Inflammatory macrophage (primary cell): Measurements from ENCODE around the gene ARID1B.
A peak's percentile ranks its signal among the peaks of the same experiment; 100 is the strongest.

Experiments
- DNase-seq, 2 donors: peaks; one replicate each; pipeline ENCODE4 v3.0.0-alpha.2; 2020 to 2022
- total RNA-seq, 18 experiments: gene quantifications; one replicate each; lab custom pipeline; 2026; ENCODE audit warnings: mixed read lengths in 6 of 18, inconsistent platforms in 2 of 18; lab: John Stamatoyannopoulos, UW

ARID1B gene
- total RNA-seq, result 13.2 to 87.0 (median 46.9) reads per million in 18 experiments

GRCh38 chr6:156776840-156777576 lies at the start of gene ARID1B:
TSS of gene ARID1B (plus strand) at chr6:156777378. CDS start at chr6:156777681, 303 bp downstream.
- peak; percentile 61 to 79 for DNase-seq

- peak; percentile 44 to 50 for DNase-seq
Observed at GRCh38 chr6:156727715-156728385, 49.3 kb upstream of the ARID1B start.

GRCh38 chr6:156729248-156729647 lies 47.9 kb upstream of the ARID1B start:
- no peak for DNase-seq

- no peak for DNase-seq
Observed at GRCh38 chr6:156731396-156731795, 45.8 kb upstream of the ARID1B start.

- no peak for DNase-seq
Observed at GRCh38 chr6:156735751-156736150, 41.4 kb upstream of the ARID1B start.

- no peak for DNase-seq
Observed at GRCh38 chr6:156740604-156741003, 36.6 kb upstream of the ARID1B start.

GRCh38 chr6:156741287-156742073 lies 35.7 kb upstream of the ARID1B start:
- DNase-seq, result no peak

GRCh38 chr6:156747715-156748114 lies 29.5 kb upstream of the ARID1B start:
- no peak for DNase-seq

GRCh38 chr6:156748504-156748903 lies 28.7 kb upstream of the ARID1B start:
- DNase-seq, result no peak

GRCh38 chr6:156752666-156753301 lies 24.4 kb upstream of the ARID1B start:
- DNase-seq, result peak in 1 of 2 donors; percentile 32

GRCh38 chr6:156756630-156757610 lies 20.3 kb upstream of the ARID1B start:
- no peak for DNase-seq

- DNase-seq, result no peak
Observed at GRCh38 chr6:156757849-156758248, 19.3 kb upstream of the ARID1B start.

- no peak for DNase-seq
Observed at GRCh38 chr6:156760377-156760776, 16.8 kb upstream of the ARID1B start.

GRCh38 chr6:156762547-156762946 lies 14.6 kb upstream of the ARID1B start:
- DNase-seq, result no peak

- no peak for DNase-seq
Observed at GRCh38 chr6:156765117-156765516, 12.1 kb upstream of the ARID1B start.

- peak in 1 of 2 donors; percentile 24 for DNase-seq
Observed at GRCh38 chr6:156767603-156768467, 9.3 kb upstream of the ARID1B start.

- DNase-seq, result no peak
Observed at GRCh38 chr6:156771047-156771446, 6.1 kb upstream of the ARID1B start.

GRCh38 chr6:156771761-156772160 lies 5.4 kb upstream of the ARID1B start:
- no peak for DNase-seq

GRCh38 chr6:156773476-156773875 lies 3.7 kb upstream of the ARID1B start:
- DNase-seq, result no peak
